Astrocyte (in vitro differentiated cells and primary cell): ENCODE results near the gene AQP6.

ENCODE experiments used
- CTCF ChIP-seq: IDR thresholded peaks from 2 replicates; pipeline ENCODE4 v1.5.1; 2011; ENCODE audit warnings: low read depth, mild to moderate bottlenecking, inconsistent platforms, low read length, moderate library complexity; ENCODE audit not compliant: insufficient read depth
- EZH2 ChIP-seq: IDR thresholded peaks from 2 replicates; pipeline ENCODE4 v1.6.1; 2012; ENCODE audit warnings: mild to moderate bottlenecking, low read length, inconsistent platforms; ENCODE audit not compliant: insufficient read depth

DNA sequence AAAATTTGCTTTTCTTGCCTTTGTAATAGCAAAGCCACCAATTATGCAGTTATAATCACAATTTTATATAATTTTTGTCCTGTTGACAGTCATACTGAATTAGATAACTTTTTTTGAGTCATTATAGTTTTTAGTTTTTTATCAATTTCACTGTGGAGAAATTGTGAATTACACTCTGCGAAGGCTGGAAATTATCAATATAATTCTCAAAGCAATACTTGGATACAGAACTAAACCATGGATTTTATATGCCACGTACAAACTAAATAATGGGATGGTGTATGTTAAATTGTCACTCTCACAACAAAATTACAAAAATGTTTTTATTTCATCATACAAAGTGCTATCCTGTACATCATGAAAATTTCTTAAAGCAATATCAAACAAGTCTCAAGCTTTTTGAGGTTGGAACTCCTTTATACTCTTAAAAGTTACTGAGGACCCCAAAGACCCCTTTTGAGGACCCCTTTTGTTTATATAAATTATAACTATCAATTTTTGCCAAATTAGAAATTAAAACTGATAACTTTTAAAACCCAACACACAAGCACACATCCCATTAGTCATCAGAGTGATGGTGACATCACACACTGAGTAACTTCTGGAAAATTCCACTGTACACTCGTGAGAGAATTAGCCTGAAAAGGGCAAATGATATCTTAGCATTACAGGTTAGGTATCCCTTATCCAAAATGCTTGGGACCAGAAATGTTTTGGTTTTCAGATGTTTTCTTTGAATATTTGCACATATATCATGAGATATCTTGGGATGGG is 42.0 kb upstream of the AQP6 start:
- TF ChIP-seq CTCF (no peak), EZH2 (no peak)
